CD4-positive, alpha-beta T cell (primary cell): ENCODE data around the gene FJX1. TPM values are rescaled to one million over a fixed set of nuclear protein-coding genes. Genes with fewer than 3 reads are reported as not detected.

ENCODE experiments used
- ATAC-seq: fragments of 200-7000 bp; cut with Tn5 transposase; one replicate; pipeline ENCODE4 v1.10.0; 2022; ENCODE audit warnings: mild to moderate bottlenecking; ENCODE audit not compliant: poor library complexity
- CTCF ChIA-PET: fragments of 350-600 bp; sonication (Branson Sonifier 250); formaldehyde crosslinking; loops from one replicate; lab custom pipeline; 2021; ENCODE audit warnings: antibody characterized with exemption, inconsistent platforms; lab: Charles Lee
- POLR2A ChIA-PET: fragments of 350-600 bp; sonication (Branson Sonifier 250); formaldehyde crosslinking; loops from one replicate; lab custom pipeline; 2021; ENCODE audit warnings: antibody characterized with exemption, inconsistent platforms; lab: Charles Lee
- DNase-seq, 14 experiments: peaks; one replicate each; pipeline ENCODE4 v3.0.0-alpha.2; 2013 to 2020; ENCODE audit warnings: mixed read lengths in 2 of 14
- H3K27ac ChIP-seq, 2 donors: one replicate each; pipeline versions ENCODE4 v1.5.1 to v1.7.0; 2013; ENCODE audit warnings: low read length in 2 of 2, low read depth in 1 of 2, mild to moderate bottlenecking in 1 of 2
- H3K27me3 ChIP-seq, 2 experiments: 1 replicate in 1 of 2; 2 replicates in 1 of 2; pipeline versions ENCODE4 v1.6.1 to v1.7.0; 2013; ENCODE audit warnings: low read length in 2 of 2, control low read depth in 1 of 2, mild to moderate bottlenecking in 1 of 2, moderate library complexity in 1 of 2; ENCODE audit not compliant: insufficient read depth in 2 of 2, control insufficient read depth in 1 of 2
- H3K36me3 ChIP-seq: one replicate; pipeline ENCODE4 v1.6.1; 2013; ENCODE audit warnings: low read length, control low read depth; ENCODE audit not compliant: insufficient read depth
- H3K4me1 ChIP-seq: one replicate; pipeline ENCODE4 v1.6.1; 2013; ENCODE audit warnings: low read length, control low read depth; ENCODE audit not compliant: insufficient read depth
- H3K4me3 ChIP-seq: one replicate; pipeline ENCODE4 v1.5.1; 2013; ENCODE audit warnings: mild to moderate bottlenecking, low read length, moderate library complexity
- H3K9me3 ChIP-seq, 2 experiments: 1 replicate in 1 of 2; 2 replicates in 1 of 2; pipeline versions ENCODE4 v1.6.1 to v1.7.0; 2013; ENCODE audit warnings: low read length in 2 of 2, mild to moderate bottlenecking in 2 of 2, control low read depth in 1 of 2, moderate library complexity in 1 of 2; ENCODE audit not compliant: control insufficient read depth in 1 of 2, insufficient read depth in 1 of 2
- H3K27ac Mint-ChIP-seq: one replicate; pipeline ENCODE4 v1.8.0; 2020; ENCODE audit warnings: mixed read lengths
- H3K27me3 Mint-ChIP-seq: one replicate; pipeline ENCODE4 v1.8.0; 2021; ENCODE audit warnings: mixed read lengths
- H3K36me3 Mint-ChIP-seq: one replicate; pipeline ENCODE4 v1.8.0; 2021; ENCODE audit warnings: low read depth, mixed read lengths
- H3K4me1 Mint-ChIP-seq: one replicate; pipeline ENCODE4 v1.8.0; 2021; ENCODE audit warnings: low read depth, mixed read lengths
- H3K4me3 Mint-ChIP-seq: one replicate; pipeline ENCODE4 v1.8.0; 2020; ENCODE audit warnings: mild to moderate bottlenecking, mixed read lengths
- H3K9me3 Mint-ChIP-seq: one replicate; pipeline ENCODE4 v1.8.0; 2020; ENCODE audit warnings: mixed read lengths
- intact Hi-C, 2 experiments: fragments of 100-400 bp; cut with DNase I in 1 of 2; cut with micrococcal nuclease in 1 of 2; formaldehyde crosslinking; loops; one replicate each; pipeline versions ENCODE4 v1.15.1 to v1.9.0; 2023 to 2025; cut with DNase I, micrococcal nuclease
- total RNA-seq, 174 experiments: library from RNA in 2 of 174; stranded (reverse) in 2 of 174; gene quantifications; one replicate each; pipeline ENCODE4 v1.2.3 and lab custom pipeline; 2021 to 2026
- TF ChIP-seq, protein P1 (sequence below): fragments of 200-600 bp; IDR thresholded peaks from one replicate; pipeline ENCODE4 v1.8.0; 2022; ENCODE audit warnings: antibody characterized with exemption, mild to moderate bottlenecking

The FJX1 gene
- total RNA-seq, 2 experiments from 2014 or later, result not detected

DNA sequence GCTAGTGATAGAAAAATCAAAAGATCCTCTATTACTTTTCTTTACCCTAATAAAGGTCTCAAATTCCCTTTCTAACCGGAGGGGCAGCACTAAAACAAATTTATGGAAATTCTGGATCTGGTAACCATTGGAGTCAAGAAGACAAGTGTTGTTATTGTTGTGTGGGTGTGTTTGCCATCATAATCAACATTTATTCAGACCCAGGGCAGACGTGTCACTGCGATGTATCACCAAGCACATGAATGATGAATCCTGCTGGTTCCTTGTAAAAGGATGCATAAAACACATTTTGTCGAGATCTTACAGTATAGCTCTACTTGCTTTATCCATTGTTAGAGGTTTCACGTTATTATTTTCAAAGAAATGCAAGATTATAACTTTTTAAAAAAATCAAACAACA, 12.1 kb upstream of the FJX1 start:
- peaks cover 9 to 15% of the 10 kb centered on the region in 2 experiments for H3K27me3 ChIP-seq
- TF ChIP-seq, protein P1, sequence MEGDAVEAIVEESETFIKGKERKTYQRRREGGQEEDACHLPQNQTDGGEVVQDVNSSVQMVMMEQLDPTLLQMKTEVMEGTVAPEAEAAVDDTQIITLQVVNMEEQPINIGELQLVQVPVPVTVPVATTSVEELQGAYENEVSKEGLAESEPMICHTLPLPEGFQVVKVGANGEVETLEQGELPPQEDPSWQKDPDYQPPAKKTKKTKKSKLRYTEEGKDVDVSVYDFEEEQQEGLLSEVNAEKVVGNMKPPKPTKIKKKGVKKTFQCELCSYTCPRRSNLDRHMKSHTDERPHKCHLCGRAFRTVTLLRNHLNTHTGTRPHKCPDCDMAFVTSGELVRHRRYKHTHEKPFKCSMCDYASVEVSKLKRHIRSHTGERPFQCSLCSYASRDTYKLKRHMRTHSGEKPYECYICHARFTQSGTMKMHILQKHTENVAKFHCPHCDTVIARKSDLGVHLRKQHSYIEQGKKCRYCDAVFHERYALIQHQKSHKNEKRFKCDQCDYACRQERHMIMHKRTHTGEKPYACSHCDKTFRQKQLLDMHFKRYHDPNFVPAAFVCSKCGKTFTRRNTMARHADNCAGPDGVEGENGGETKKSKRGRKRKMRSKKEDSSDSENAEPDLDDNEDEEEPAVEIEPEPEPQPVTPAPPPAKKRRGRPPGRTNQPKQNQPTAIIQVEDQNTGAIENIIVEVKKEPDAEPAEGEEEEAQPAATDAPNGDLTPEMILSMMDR, result no peak
- intact Hi-C loops, result no loop called here
- H3K9me3 Mint-ChIP-seq, result no peaks in the 10 kb centered on the region
- DNase-seq (no peak), ATAC-seq (no peak)
- POLR2A ChIA-PET, result no interaction called here
- no peaks in the 10 kb centered on the region for H3K36me3 ChIP-seq
- no peaks in the 10 kb centered on the region for H3K4me1 Mint-ChIP-seq
- H3K27me3 Mint-ChIP-seq, result peaks cover 83% of the 10 kb centered on the region
- no peak overlapping the region for H3K27ac Mint-ChIP-seq
- H3K27ac ChIP-seq, result no peak overlapping the region
- H3K9me3 ChIP-seq, result no peaks in the 10 kb centered on the region
- no peak overlapping the region for H3K4me3 ChIP-seq
- no peaks in the 10 kb centered on the region for H3K36me3 Mint-ChIP-seq
- CTCF ChIA-PET, result no interaction called here
- no peak overlapping the region for H3K4me3 Mint-ChIP-seq
- H3K4me1 ChIP-seq, result no peaks in the 10 kb centered on the region

DNA sequence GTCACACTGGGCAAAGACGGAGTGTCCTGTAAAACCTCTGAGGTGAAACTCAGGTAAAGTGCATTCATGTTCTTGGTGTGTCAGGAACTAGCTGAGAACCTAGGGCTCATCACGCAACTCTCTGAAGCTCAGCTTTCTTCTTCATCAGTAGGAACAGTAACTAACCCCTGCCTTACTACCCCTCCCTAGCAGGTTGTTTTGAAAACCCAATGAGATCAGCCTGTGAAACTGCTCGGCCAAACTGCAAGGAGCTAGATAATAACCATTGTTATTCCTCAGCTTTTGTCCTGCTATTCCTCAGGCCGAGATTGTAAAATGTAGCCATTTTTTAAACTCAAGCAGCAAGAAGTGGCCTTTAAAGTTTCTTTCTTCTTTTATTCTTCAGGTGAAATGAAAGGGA, 9.8 kb upstream of the FJX1 start:
- DNase-seq (no peak), ATAC-seq (no peak)
- TF ChIP-seq, protein P1, result no peak
- no peaks in the 10 kb centered on the region for H3K9me3 ChIP-seq
- intact Hi-C loops, result no loop called here
- Mint-ChIP-seq H3K36me3 (no peaks in the 10 kb centered on the region), H3K4me3 (no peak overlapping the region), H3K27me3 (peaks cover 79% of the 10 kb centered on the region), H3K4me1 (no peaks in the 10 kb centered on the region), H3K27ac (no peak overlapping the region), H3K9me3 (no peaks in the 10 kb centered on the region)
- no peak overlapping the region for H3K27ac ChIP-seq
- H3K4me1 ChIP-seq, result no peaks in the 10 kb centered on the region
- peaks cover 7 to 18% of the 10 kb centered on the region in 2 experiments for H3K27me3 ChIP-seq
- H3K4me3 ChIP-seq, result no peak overlapping the region
- no peaks in the 10 kb centered on the region for H3K36me3 ChIP-seq
- CTCF ChIA-PET, result no interaction called here
- POLR2A ChIA-PET, result no interaction called here

DNA sequence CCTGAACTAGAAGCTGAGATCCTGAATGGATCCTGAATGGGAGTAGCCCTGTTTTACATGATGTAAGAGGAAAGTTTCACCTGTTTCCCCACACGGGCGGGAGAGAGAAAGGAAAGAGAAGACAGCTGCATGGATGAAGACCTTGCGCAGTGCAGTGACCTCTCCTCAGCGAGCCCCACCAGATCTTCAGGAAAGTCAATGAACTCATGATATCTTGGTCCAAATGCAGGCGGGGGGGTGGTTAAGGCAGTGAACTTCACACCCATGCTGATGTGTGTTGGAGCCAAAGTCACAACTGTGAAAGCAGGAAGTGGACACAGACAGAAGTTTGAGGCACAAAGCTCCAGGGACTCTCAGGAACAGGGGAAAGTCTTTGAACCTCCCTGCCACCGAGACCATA, 8.6 kb upstream of the FJX1 start:
- no peak for ATAC-seq

More for the DNA sequence above, 8.6 kb upstream of the FJX1 start:
- intact Hi-C loops, result loop anchor here (10.0 kb wide), 2 partner anchors 525 to 1065 kb away; no protein-coding TSS in a partner anchor
- H3K4me1 Mint-ChIP-seq, result no peaks in the 10 kb centered on the region
- no peaks in the 10 kb centered on the region for H3K4me1 ChIP-seq
- peaks cover 8 to 22% of the 10 kb centered on the region in 2 experiments for H3K27me3 ChIP-seq
- TF ChIP-seq, protein P1, result no peak
- no peak overlapping the region for H3K27ac ChIP-seq
- ChIA-PET CTCF (no interaction called here), POLR2A (no interaction called here)
- H3K4me3 ChIP-seq, result no peak overlapping the region
- H3K27ac Mint-ChIP-seq, result no peak overlapping the region
- no peak overlapping the region for H3K4me3 Mint-ChIP-seq
- no peaks in the 10 kb centered on the region for H3K9me3 Mint-ChIP-seq
- H3K27me3 Mint-ChIP-seq, result peaks cover 83% of the 10 kb centered on the region
- no peaks in the 10 kb centered on the region for H3K36me3 Mint-ChIP-seq
- no peaks in the 10 kb centered on the region for H3K36me3 ChIP-seq
- no peak for DNase-seq
- H3K9me3 ChIP-seq, result no peaks in the 10 kb centered on the region
